Measurements from ENCODE around the gene MIF4GD. TPM values are rescaled to one million over a fixed set of nuclear protein-coding genes. Genes with fewer than 3 reads are reported as not detected.

MIF4GD gene
- total and polyA plus RNA-seq, 10 of the 15 experiments (the other 5 are each of a cell fraction or from before 2014, with no cell fraction given), result 22.8 to 96.2 (median 60.1) TPM

DNA sequence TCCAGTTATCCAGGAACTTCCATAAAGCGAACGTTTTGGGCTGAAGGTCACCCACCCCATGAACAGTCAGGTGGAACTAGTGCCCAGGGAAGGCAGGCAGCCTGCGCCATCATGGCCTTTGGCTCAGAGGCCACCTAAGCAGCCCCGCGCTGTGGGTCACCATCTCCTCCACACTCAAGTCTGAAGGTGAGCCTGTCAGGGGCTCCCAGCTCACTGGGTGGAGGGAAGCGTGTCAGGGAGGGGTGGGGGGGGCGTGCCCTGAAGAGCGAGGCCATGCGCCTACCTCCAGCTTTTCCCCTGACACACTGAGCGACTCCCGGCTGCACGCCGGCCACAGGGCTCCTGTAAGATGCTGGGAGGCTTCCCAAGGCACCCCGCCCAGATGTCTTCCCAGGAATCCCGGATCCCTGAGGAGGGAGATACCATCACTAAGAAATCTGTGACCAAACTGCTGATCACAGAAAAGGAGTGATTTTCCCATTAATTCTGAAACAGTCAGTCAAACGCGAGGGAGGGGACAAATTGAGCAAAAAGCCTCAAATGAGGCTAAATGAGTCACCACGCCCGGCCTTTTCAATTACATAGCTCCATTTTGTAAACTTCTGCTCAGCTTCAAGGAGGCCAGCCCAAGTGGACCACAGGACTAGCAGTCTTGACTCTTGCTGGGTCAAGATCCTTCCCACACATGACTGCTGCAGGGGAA, 44.7 kb upstream of the MIF4GD start (continued):
- peak; percentile 93 for TF ChIP-seq JUNB (IDR thresholded peaks at IDR 0.05)
- TF ChIP-seq SP1 (IDR thresholded peaks at IDR 0.05; ENCODE audit: low read depth, low read length), result no peak
- TF ChIP-seq NFIC (IDR thresholded peaks at IDR 0.05; ENCODE audit: low read depth, low read length), result peak; percentile 77
- TF ChIP-seq, protein P1, sequence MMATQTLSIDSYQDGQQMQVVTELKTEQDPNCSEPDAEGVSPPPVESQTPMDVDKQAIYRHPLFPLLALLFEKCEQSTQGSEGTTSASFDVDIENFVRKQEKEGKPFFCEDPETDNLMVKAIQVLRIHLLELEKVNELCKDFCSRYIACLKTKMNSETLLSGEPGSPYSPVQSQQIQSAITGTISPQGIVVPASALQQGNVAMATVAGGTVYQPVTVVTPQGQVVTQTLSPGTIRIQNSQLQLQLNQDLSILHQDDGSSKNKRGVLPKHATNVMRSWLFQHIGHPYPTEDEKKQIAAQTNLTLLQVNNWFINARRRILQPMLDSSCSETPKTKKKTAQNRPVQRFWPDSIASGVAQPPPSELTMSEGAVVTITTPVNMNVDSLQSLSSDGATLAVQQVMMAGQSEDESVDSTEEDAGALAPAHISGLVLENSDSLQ (IDR thresholded peaks at IDR 0.05), result peak; percentile 91
- TF ChIP-seq SREBF1 (IDR thresholded peaks at IDR 0.05; ENCODE audit: low read length), result no peak
- TF ChIP-seq, protein P2, sequence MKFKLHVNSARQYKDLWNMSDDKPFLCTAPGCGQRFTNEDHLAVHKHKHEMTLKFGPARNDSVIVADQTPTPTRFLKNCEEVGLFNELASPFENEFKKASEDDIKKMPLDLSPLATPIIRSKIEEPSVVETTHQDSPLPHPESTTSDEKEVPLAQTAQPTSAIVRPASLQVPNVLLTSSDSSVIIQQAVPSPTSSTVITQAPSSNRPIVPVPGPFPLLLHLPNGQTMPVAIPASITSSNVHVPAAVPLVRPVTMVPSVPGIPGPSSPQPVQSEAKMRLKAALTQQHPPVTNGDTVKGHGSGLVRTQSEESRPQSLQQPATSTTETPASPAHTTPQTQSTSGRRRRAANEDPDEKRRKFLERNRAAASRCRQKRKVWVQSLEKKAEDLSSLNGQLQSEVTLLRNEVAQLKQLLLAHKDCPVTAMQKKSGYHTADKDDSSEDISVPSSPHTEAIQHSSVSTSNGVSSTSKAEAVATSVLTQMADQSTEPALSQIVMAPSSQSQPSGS (IDR thresholded peaks at IDR 0.05; ENCODE audit: low read length), result peak; percentile 56
- TF ChIP-seq IRF4 (IDR thresholded peaks at IDR 0.05; ENCODE audit: low read depth, low read length), result peak; percentile 77
- TF ChIP-seq IKZF2 (IDR thresholded peaks at IDR 0.05), result peak; percentile 72 to 78
- no peak for TF ChIP-seq HDGF (IDR thresholded peaks at IDR 0.05)
- TF ChIP-seq EED (IDR thresholded peaks at IDR 0.05; ENCODE audit: low read depth), result peak; percentile 75; the same call in 1 of the 2 replicates
- 0 out of 2 replicates have a peak, but pooled peaks have one; percentile 30 for TF ChIP-seq NR2F1 (conservative IDR thresholded peaks at IDR 0.05)
- no peak for TF ChIP-seq ZNF622 (IDR thresholded peaks at IDR 0.05)
- peak; percentile 67 for TF ChIP-seq BCL11A (IDR thresholded peaks at IDR 0.05; ENCODE audit: low read depth, low read length)
- 0 out of 2 replicates have a peak, but pooled peaks have one; percentile 30 for TF ChIP-seq CREB1 (IDR thresholded peaks at IDR 0.05; ENCODE audit: low read depth)
- TF ChIP-seq, protein P3, sequence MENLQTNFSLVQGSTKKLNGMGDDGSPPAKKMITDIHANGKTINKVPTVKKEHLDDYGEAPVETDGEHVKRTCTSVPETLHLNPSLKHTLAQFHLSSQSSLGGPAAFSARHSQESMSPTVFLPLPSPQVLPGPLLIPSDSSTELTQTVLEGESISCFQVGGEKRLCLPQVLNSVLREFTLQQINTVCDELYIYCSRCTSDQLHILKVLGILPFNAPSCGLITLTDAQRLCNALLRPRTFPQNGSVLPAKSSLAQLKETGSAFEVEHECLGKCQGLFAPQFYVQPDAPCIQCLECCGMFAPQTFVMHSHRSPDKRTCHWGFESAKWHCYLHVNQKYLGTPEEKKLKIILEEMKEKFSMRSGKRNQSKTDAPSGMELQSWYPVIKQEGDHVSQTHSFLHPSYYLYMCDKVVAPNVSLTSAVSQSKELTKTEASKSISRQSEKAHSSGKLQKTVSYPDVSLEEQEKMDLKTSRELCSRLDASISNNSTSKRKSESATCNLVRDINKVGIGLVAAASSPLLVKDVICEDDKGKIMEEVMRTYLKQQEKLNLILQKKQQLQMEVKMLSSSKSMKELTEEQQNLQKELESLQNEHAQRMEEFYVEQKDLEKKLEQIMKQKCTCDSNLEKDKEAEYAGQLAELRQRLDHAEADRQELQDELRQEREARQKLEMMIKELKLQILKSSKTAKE (IDR thresholded peaks at IDR 0.05; ENCODE audit: low read depth, poor library complexity, severe bottlenecking), result peak; percentile 32
- no peak for TF ChIP-seq SUZ12 (IDR thresholded peaks at IDR 0.05; ENCODE audit: unreplicated experiment)
- TF ChIP-seq NFYB (IDR thresholded peaks at IDR 0.05; ENCODE audit: insufficient read depth, low read depth, low read length), result no peak
- TF ChIP-seq, protein P4, sequence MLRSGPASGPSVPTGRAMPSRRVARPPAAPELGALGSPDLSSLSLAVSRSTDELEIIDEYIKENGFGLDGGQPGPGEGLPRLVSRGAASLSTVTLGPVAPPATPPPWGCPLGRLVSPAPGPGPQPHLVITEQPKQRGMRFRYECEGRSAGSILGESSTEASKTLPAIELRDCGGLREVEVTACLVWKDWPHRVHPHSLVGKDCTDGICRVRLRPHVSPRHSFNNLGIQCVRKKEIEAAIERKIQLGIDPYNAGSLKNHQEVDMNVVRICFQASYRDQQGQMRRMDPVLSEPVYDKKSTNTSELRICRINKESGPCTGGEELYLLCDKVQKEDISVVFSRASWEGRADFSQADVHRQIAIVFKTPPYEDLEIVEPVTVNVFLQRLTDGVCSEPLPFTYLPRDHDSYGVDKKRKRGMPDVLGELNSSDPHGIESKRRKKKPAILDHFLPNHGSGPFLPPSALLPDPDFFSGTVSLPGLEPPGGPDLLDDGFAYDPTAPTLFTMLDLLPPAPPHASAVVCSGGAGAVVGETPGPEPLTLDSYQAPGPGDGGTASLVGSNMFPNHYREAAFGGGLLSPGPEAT (IDR thresholded peaks at IDR 0.05; ENCODE audit: low read depth), result peak; percentile 26; the same call in 1 of the 2 replicates
- TF ChIP-seq, protein P5, sequence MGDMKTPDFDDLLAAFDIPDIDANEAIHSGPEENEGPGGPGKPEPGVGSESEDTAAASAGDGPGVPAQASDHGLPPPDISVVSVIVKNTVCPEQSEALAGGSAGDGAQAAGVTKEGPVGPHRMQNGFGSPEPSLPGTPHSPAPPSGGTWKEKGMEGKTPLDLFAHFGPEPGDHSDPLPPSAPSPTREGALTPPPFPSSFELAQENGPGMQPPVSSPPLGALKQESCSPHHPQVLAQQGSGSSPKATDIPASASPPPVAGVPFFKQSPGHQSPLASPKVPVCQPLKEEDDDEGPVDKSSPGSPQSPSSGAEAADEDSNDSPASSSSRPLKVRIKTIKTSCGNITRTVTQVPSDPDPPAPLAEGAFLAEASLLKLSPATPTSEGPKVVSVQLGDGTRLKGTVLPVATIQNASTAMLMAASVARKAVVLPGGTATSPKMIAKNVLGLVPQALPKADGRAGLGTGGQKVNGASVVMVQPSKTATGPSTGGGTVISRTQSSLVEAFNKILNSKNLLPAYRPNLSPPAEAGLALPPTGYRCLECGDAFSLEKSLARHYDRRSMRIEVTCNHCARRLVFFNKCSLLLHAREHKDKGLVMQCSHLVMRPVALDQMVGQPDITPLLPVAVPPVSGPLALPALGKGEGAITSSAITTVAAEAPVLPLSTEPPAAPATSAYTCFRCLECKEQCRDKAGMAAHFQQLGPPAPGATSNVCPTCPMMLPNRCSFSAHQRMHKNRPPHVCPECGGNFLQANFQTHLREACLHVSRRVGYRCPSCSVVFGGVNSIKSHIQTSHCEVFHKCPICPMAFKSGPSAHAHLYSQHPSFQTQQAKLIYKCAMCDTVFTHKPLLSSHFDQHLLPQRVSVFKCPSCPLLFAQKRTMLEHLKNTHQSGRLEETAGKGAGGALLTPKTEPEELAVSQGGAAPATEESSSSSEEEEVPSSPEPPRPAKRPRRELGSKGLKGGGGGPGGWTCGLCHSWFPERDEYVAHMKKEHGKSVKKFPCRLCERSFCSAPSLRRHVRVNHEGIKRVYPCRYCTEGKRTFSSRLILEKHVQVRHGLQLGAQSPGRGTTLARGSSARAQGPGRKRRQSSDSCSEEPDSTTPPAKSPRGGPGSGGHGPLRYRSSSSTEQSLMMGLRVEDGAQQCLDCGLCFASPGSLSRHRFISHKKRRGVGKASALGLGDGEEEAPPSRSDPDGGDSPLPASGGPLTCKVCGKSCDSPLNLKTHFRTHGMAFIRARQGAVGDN (IDR thresholded peaks at IDR 0.05), result peak; percentile 63; the same call in 1 of the 2 replicates
- peak in 1 of 2 experiments; percentile 30; a peak in 1 of 4 replicates for TF ChIP-seq ETV6 (conservative IDR thresholded peaks at IDR 0.05 in 1 of 2, IDR thresholded peaks at IDR 0.05 in 1 of 2; ENCODE audit: borderline replicate concordance in 1 of 2, low read depth in 1 of 2)
